CD14-positive monocyte (primary cell): ENCODE results near the gene TIPRL. TPM values are rescaled to one million over a fixed set of nuclear protein-coding genes. Genes with fewer than 3 reads are reported as not detected.
"Not testable (repeated sequence)": the region's sequence is repeated elsewhere in the genome, so short reads cannot be mapped to it uniquely, and the experiment has no call there.

Experiments used
- DNase-seq, 3 donors: peaks; one replicate each; pipeline ENCODE4 v3.0.0-alpha.2; 2011 to 2022
- H2AFZ ChIP-seq: 2 replicates; pipeline ENCODE4 v1.6.0; 2012; ENCODE audit warnings: mild to moderate bottlenecking, low read depth, low read length, inconsistent platforms; ENCODE audit not compliant: insufficient read depth, poor library complexity, severe bottlenecking
- H3K27ac ChIP-seq, 2 donors: 1 replicate in 1 of 2; 2 replicates in 1 of 2; pipeline ENCODE4 v1.5.1; 2012 to 2013; ENCODE audit warnings: low read length in 2 of 2, control low read depth in 1 of 2, inconsistent platforms in 1 of 2, low read depth in 1 of 2, mild to moderate bottlenecking in 1 of 2
- H3K27me3 ChIP-seq, 2 donors: one replicate each; pipeline versions ENCODE4 v1.6.0 to v1.6.1; 2011 to 2013; ENCODE audit warnings: low read length in 2 of 2; ENCODE audit not compliant: control insufficient read depth in 2 of 2, insufficient read depth in 2 of 2
- H3K36me3 ChIP-seq, 2 donors: replicated peaks in 1 of 2; 1 replicate in 1 of 2; 2 replicates in 1 of 2; pipeline versions ENCODE4 v1.5.1 to v1.6.1; 2012 to 2013; ENCODE audit warnings: low read length in 2 of 2, control low read depth in 1 of 2, inconsistent platforms in 1 of 2, mild to moderate bottlenecking in 1 of 2; ENCODE audit not compliant: insufficient read depth in 2 of 2, control insufficient read depth in 1 of 2
- H3K4me1 ChIP-seq, 2 donors: 1 replicate in 1 of 2; 2 replicates in 1 of 2; pipeline versions ENCODE4 v1.5.1 to v1.6.1; 2012 to 2013; ENCODE audit warnings: low read length in 2 of 2, control low read depth in 1 of 2, inconsistent platforms in 1 of 2, mild to moderate bottlenecking in 1 of 2, moderate library complexity in 1 of 2; ENCODE audit not compliant: insufficient read depth in 2 of 2, control insufficient read depth in 1 of 2
- H3K4me2 ChIP-seq: replicated peaks from 2 replicates; pipeline ENCODE3; 2012; ENCODE audit warnings: low read length, moderate library complexity, mild to moderate bottlenecking; ENCODE audit not compliant: poor library complexity, severe bottlenecking; ENCODE audit errors: extremely low read depth
- H3K4me3 ChIP-seq, 3 experiments: fragments of 200-600 bp in 1 of 3; sonication (generic) in 1 of 3; replicated peaks in 1 of 3; 1 replicate in 2 of 3; 2 replicates in 1 of 3; pipeline ENCODE4 v1.5.1; 2011 to 2013; ENCODE audit warnings: low read length in 3 of 3, mild to moderate bottlenecking in 3 of 3, control low read depth in 2 of 3, low read depth in 2 of 3, inconsistent platforms in 1 of 3, moderate library complexity in 1 of 3
- H3K79me2 ChIP-seq: 2 replicates; pipeline ENCODE4 v1.6.0; 2012; ENCODE audit warnings: mild to moderate bottlenecking, control low read depth, inconsistent platforms, low read length, moderate library complexity; ENCODE audit not compliant: insufficient read depth
- H3K9ac ChIP-seq: 2 replicates; pipeline ENCODE4 v1.6.0; 2017; ENCODE audit warnings: low read length, mild to moderate bottlenecking; ENCODE audit not compliant: insufficient read depth, poor library complexity, severe bottlenecking
- H3K9me3 ChIP-seq, 2 donors: replicated peaks in 1 of 2; 1 replicate in 1 of 2; 2 replicates in 1 of 2; pipeline versions ENCODE4 v1.5.1 to v1.6.1; 2012 to 2013; ENCODE audit warnings: low read length in 2 of 2, control low read depth in 1 of 2; ENCODE audit not compliant: control insufficient read depth in 1 of 2, insufficient read depth in 1 of 2
- H4K20me1 ChIP-seq: 2 replicates; pipeline ENCODE4 v1.6.0; 2012; ENCODE audit warnings: mild to moderate bottlenecking, low read length, control low read depth, moderate library complexity; ENCODE audit not compliant: insufficient read depth
- H3K27ac Mint-ChIP-seq, 7 donors: one replicate each; pipeline ENCODE4 v1.8.0; 2020; ENCODE audit warnings: mild to moderate bottlenecking in 7 of 7, mixed read lengths in 7 of 7, moderate library complexity in 6 of 7, inconsistent platforms in 2 of 7
- H3K27me3 Mint-ChIP-seq, 3 donors: one replicate each; pipeline ENCODE4 v1.8.0; 2021 to 2022; ENCODE audit warnings: low read depth in 3 of 3, mild to moderate bottlenecking in 3 of 3, mixed read lengths in 3 of 3, moderate library complexity in 3 of 3, inconsistent platforms in 1 of 3
- H3K36me3 Mint-ChIP-seq, 2 donors: one replicate each; pipeline ENCODE4 v1.8.0; 2020; ENCODE audit warnings: mixed read lengths in 2 of 2, inconsistent platforms in 1 of 2, mild to moderate bottlenecking in 1 of 2
- H3K4me1 Mint-ChIP-seq: one replicate; pipeline ENCODE4 v1.8.0; 2020; ENCODE audit warnings: mild to moderate bottlenecking, mixed read lengths
- H3K4me3 Mint-ChIP-seq, 2 donors: one replicate each; pipeline ENCODE4 v1.8.0; 2020; ENCODE audit warnings: mild to moderate bottlenecking in 2 of 2, mixed read lengths in 2 of 2, moderate library complexity in 1 of 2
- H3K9me3 Mint-ChIP-seq, 7 donors: one replicate each; pipeline ENCODE4 v1.8.0; 2020 to 2022; ENCODE audit warnings: mixed read lengths in 7 of 7, mild to moderate bottlenecking in 6 of 7, moderate library complexity in 6 of 7, inconsistent platforms in 2 of 7
- CTCF ChIP-seq: fragments of 200-600 bp; IDR thresholded peaks from one replicate; pipeline ENCODE4 v1.8.0; 2022; ENCODE audit warnings: antibody characterized with exemption, mild to moderate bottlenecking
- WGBS: methylation state at CpG from one replicate; pipeline ENCODE4 v1.1.5; 2013; ENCODE audit warnings: missing lambda C conversion rate; ENCODE audit not compliant: insufficient coverage; 5-methylcytosine and 5-hydroxymethylcytosine counted together
- intact Hi-C, 2 donors: fragments of 100-400 bp; cut with micrococcal nuclease; formaldehyde crosslinking; loops; one replicate each; pipeline versions ENCODE4 v1.15.0 to v1.15.1; 2023
- polyA plus RNA-seq, 3 donors: library from polyadenylated mRNA; depleted of rRNA in 1 of 3; unstranded in 2 of 3; stranded (reverse) in 1 of 3; fragments of 300-500 nt in 2 of 3; fragments of >200 nt in 1 of 3; fragmentation: Illumina TruSeq in 2 of 3; gene quantifications; 1 replicate in 2 of 3; 2 replicates in 1 of 3; pipeline ENCODE4 v1.2.3, GENCODE V29; 2012 to 2021

The TIPRL gene
- polyA plus RNA-seq, 3 donors = 8.7 to 35.0 (median 30.2) TPM

- no peaks in the 10 kb centered on the region for H3K27me3 ChIP-seq
- peaks cover 0 to 6% of the 10 kb centered on the region in 2 donors for H3K4me1 ChIP-seq
- H3K4me3 Mint-ChIP-seq = no peak overlapping the region
- H2AFZ ChIP-seq = no peak overlapping the region
- peak overlapping the region in 1 of 2 donors; percentile 14 for H3K27ac ChIP-seq
- H3K27ac Mint-ChIP-seq = no peak overlapping the region
- no peaks in the 10 kb centered on the region for H3K27me3 Mint-ChIP-seq
- H3K36me3 ChIP-seq = peaks cover 31 to 55% of the 10 kb centered on the region in 2 donors
- peaks cover 0 to 3% of the 10 kb centered on the region in 2 donors for H3K9me3 ChIP-seq
- intact Hi-C loops = no loop called here
- no peak for DNase-seq
- peaks cover 2 to 15% (median 8%) of the 10 kb centered on the region in 7 donors for H3K9me3 Mint-ChIP-seq
- peaks cover 7% of the 10 kb centered on the region for H3K4me1 Mint-ChIP-seq
- no peaks in the 10 kb centered on the region for H4K20me1 ChIP-seq
- no peaks in the 10 kb centered on the region for H3K79me2 ChIP-seq
- no peak overlapping the region for H3K4me2 ChIP-seq
- TF ChIP-seq CTCF = no peak
- no CpG with 5 or more reads among the region's 1 CpG for WGBS
- H3K36me3 Mint-ChIP-seq = peaks cover 40 to 43% of the 10 kb centered on the region in 2 donors
- H3K9ac ChIP-seq = no peak overlapping the region
- no peak overlapping the region for H3K4me3 ChIP-seq
Observed at GRCh38 chr1:168202941-168203654, 24.3 kb downstream of the TIPRL start.

GRCh38 chr1:168206111-168206510 lies 27.3 kb downstream of the TIPRL start:
- Histone ChIP-seq H3K9me3 (peaks cover 0 to 6% of the 10 kb centered on the region in 2 donors), H4K20me1 (no peaks in the 10 kb centered on the region), H3K4me1 (peaks cover 0 to 6% of the 10 kb centered on the region in 2 donors), H3K36me3 (peaks cover 7 to 26% of the 10 kb centered on the region in 2 donors), H3K4me2 (no peak overlapping the region), H3K27me3 (no peaks in the 10 kb centered on the region), H3K27ac (no peak overlapping the region), H2AFZ (no peak overlapping the region), H3K4me3 (no peak overlapping the region), H3K9ac (no peak overlapping the region), H3K79me2 (no peaks in the 10 kb centered on the region)
- peaks cover 7 to 35% (median 15%) of the 10 kb centered on the region in 7 donors for H3K9me3 Mint-ChIP-seq
- H3K27ac Mint-ChIP-seq = no peak overlapping the region
- H3K4me3 Mint-ChIP-seq = no peak overlapping the region
- intact Hi-C loops = no loop called here
- peaks cover 0 to 3% (median 0%) of the 10 kb centered on the region in 3 donors for H3K27me3 Mint-ChIP-seq
- TF ChIP-seq CTCF = no peak
- DNase-seq = no peak
- peaks cover 7% of the 10 kb centered on the region for H3K4me1 Mint-ChIP-seq
- peaks cover 17 to 21% of the 10 kb centered on the region in 2 donors for H3K36me3 Mint-ChIP-seq

- 98% methylated on average over 8 of the region's 34 CpGs for WGBS
- H3K9me3 ChIP-seq, DNase-seq, H3K4me1 ChIP-seq, H3K79me2 ChIP-seq, intact Hi-C loops, H3K4me3 Mint-ChIP-seq, H3K27me3 ChIP-seq, H3K4me2 ChIP-seq, H3K27ac ChIP-seq, H3K27me3 Mint-ChIP-seq, H3K4me1 Mint-ChIP-seq, H2AFZ ChIP-seq, H3K27ac Mint-ChIP-seq, H3K9ac ChIP-seq, H3K4me3 ChIP-seq, H4K20me1 ChIP-seq: not testable (repeated sequence)
- H3K36me3 ChIP-seq = peaks cover 0 to 11% of the 10 kb centered on the region in 2 donors
- Mint-ChIP-seq H3K36me3 (peaks cover 5 to 10% of the 10 kb centered on the region in 2 donors), H3K9me3 (peaks cover 11 to 42% (median 21%) of the 10 kb centered on the region in 7 donors)
Observed at GRCh38 chr1:168207673-168208072, 28.9 kb downstream of the TIPRL start.
